Prostate gland (tissue), 2 donors: Measurements from ENCODE around the gene BABAM2. TPM values are rescaled to one million over a fixed set of nuclear protein-coding genes. Genes with fewer than 3 reads are reported as not detected.

Experiments used
- DNase-seq: peaks from one replicate; pipeline ENCODE4 v3.0.0-alpha.2; 2019; ENCODE audit warnings: low spot score
- H3K27ac ChIP-seq, 2 donors: fragments of 200-600 bp; sonication (generic); 2 replicates each; pipeline ENCODE4 v1.5.1; 2017 to 2019
- H3K27me3 ChIP-seq: fragments of 200-600 bp; sonication (generic); replicated peaks from 2 replicates; pipeline ENCODE4 v1.5.1; 2019; ENCODE audit not compliant: insufficient read depth
- H3K36me3 ChIP-seq, 2 donors: fragments of 200-600 bp; sonication (generic); 1 replicate in 1 of 2; 2 replicates in 1 of 2; pipeline versions ENCODE4 v1.5.1 to v1.8.1; 2017 to 2019
- H3K4me1 ChIP-seq: fragments of 200-600 bp; sonication (generic); replicated peaks from 2 replicates; pipeline ENCODE4 v1.5.1; 2019
- H3K4me3 ChIP-seq, 2 donors: fragments of 200-600 bp; sonication (generic); 2 replicates each; pipeline ENCODE4 v1.5.1; 2017 to 2019
- H3K9me3 ChIP-seq: fragments of 200-600 bp; sonication (generic); 2 replicates; pipeline ENCODE4 v1.5.1; 2017
- POLR2A ChIP-seq: fragments of 450-650 bp; IDR thresholded peaks from one replicate; pipeline ENCODE4 v1.6.1; 2016; ENCODE audit warnings: antibody characterized with exemption, mild to moderate bottlenecking
- POLR2AphosphoS5 ChIP-seq: sonication (generic); formaldehyde crosslinking; IDR thresholded peaks from one replicate; pipeline ENCODE4 v1.6.1; 2017; ENCODE audit warnings: antibody characterized with exemption
- WGBS: methylation state at CpG from one replicate; pipeline ENCODE4 v1.1.5; 2018; 5-methylcytosine and 5-hydroxymethylcytosine counted together
- intact Hi-C: fragments of 100-400 bp; cut with DNase I; formaldehyde crosslinking; loops from one replicate; pipeline ENCODE4 v1.14.2; 2022
- total RNA-seq, 2 donors: library from RNA; depleted of rRNA; stranded (reverse); fragments of >200 nt; gene quantifications; one replicate each; pipeline ENCODE4 v1.1.0, GENCODE V29; 2016
- TF ChIP-seq, protein P1 (sequence below), 4 experiments: fragments of 200-600 bp in 2 of 4; fragments of 450-650 bp in 2 of 4; sonication (generic) in 2 of 4; IDR thresholded peaks; 1 replicate in 3 of 4; 2 replicates in 1 of 4; pipeline ENCODE4 v1.5.1; 2016 to 2019; ENCODE audit warnings: antibody characterized with exemption in 4 of 4, mild to moderate bottlenecking in 2 of 4, moderate library complexity in 2 of 4

The BABAM2 gene
- total RNA-seq, 2 donors from 2014 or later: 35.8 to 37.3 TPM

DNA sequence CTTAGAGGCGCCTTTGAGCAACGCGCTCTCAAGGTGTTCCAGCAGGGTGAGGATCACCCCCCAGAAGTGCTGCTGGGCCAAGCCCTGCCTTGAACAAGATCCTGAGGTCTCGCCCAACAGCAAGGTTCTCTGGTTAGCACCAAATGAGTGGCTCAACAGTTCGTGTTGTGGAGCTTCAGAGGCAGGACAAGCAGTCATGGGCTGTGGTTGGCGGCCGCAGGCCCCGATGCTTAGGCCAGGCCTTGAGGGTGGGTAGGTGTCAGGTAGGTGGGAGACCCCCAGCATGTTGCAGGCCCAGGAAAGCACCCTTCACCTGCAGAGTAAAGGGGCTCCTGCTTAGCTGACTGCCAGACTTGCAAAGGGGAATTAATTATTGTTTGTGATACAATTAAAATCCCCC lies 431.9 kb downstream of the BABAM2 start:
- intact Hi-C loops: no loop called here
- DNase-seq: no peak
- no peaks in the 10 kb centered on the region for H3K9me3 ChIP-seq
- no peaks in the 10 kb centered on the region for H3K36me3 ChIP-seq
- H3K4me3 ChIP-seq: no peak overlapping the region
- H3K27ac ChIP-seq: no peak overlapping the region
- peaks cover 12% of the 10 kb centered on the region for H3K4me1 ChIP-seq
- no peak for TF ChIP-seq POLR2AphosphoS5
- TF ChIP-seq POLR2A: no peak
- TF ChIP-seq, protein P1, sequence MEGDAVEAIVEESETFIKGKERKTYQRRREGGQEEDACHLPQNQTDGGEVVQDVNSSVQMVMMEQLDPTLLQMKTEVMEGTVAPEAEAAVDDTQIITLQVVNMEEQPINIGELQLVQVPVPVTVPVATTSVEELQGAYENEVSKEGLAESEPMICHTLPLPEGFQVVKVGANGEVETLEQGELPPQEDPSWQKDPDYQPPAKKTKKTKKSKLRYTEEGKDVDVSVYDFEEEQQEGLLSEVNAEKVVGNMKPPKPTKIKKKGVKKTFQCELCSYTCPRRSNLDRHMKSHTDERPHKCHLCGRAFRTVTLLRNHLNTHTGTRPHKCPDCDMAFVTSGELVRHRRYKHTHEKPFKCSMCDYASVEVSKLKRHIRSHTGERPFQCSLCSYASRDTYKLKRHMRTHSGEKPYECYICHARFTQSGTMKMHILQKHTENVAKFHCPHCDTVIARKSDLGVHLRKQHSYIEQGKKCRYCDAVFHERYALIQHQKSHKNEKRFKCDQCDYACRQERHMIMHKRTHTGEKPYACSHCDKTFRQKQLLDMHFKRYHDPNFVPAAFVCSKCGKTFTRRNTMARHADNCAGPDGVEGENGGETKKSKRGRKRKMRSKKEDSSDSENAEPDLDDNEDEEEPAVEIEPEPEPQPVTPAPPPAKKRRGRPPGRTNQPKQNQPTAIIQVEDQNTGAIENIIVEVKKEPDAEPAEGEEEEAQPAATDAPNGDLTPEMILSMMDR (IDR thresholded peaks at IDR 0.05): no peak
- H3K27me3 ChIP-seq: no peaks in the 10 kb centered on the region
- 95% methylated on average over 8 of the region's 8 CpGs for WGBS

DNA sequence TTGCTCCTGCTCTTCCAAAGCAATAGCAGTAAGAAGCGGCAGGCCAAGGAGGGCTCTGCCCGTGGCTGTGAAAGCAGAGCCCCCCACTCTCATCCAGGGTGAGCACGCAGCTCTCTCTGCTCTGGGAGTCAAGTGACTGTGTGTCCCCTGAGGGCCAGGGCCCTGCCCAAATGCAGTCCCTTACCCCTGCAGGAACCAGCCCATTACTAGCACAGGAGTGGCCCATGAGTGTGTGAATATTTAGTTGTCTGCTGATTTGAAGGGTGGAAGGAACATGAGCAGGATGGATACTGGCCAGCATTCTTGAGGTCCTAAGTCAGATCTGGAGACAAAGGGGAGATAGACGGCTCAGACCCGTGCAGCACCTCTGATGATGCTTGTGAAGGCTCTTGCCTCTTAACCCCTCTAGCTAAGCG lies 432.5 kb downstream of the BABAM2 start:
- H3K4me3 ChIP-seq: no peak overlapping the region
- no peak for DNase-seq
- H3K36me3 ChIP-seq: no peaks in the 10 kb centered on the region
- H3K27ac ChIP-seq: no peak overlapping the region
- intact Hi-C loops: no loop called here
- H3K9me3 ChIP-seq: no peaks in the 10 kb centered on the region
- TF ChIP-seq, protein P1 (IDR thresholded peaks at IDR 0.05): no peak
- TF ChIP-seq POLR2A (no peak), POLR2AphosphoS5 (no peak)
- H3K27me3 ChIP-seq: no peaks in the 10 kb centered on the region
- 83% methylated on average over 6 of the region's 6 CpGs for whole genome bisulfite sequencing
- H3K4me1 ChIP-seq: peaks cover 12% of the 10 kb centered on the region

DNA sequence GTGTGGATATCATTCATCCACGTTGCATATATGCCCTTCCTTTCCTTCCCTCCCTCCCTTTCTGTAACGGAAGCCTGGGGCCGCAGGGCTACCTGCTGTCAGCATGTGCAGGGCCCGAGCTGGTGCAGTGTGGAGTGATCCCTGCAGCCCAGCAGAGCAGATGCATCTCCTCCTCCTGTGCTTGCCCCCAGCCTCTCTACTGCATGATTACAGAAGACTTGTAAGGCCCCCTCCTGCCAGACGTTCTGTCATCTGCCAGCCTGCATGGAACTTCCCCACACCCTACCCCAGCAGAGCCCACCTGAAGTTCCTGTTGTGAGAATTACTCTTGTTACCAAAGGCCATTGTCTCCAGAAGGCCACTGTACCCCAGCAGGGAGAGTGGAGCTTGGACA lies 434.6 kb downstream of the BABAM2 start:
- H3K4me1 ChIP-seq: no peaks in the 10 kb centered on the region
- H3K4me3 ChIP-seq: no peak overlapping the region
- no peaks in the 10 kb centered on the region for H3K36me3 ChIP-seq
- 85% methylated on average over 5 of the region's 5 CpGs for WGBS
- H3K27ac ChIP-seq: no peak overlapping the region
- intact Hi-C loops: no loop called here
- TF ChIP-seq POLR2AphosphoS5 (no peak), POLR2A (no peak)
- TF ChIP-seq, protein P1 (IDR thresholded peaks at IDR 0.05): no peak
- DNase-seq: no peak
- no peaks in the 10 kb centered on the region for H3K27me3 ChIP-seq
- H3K9me3 ChIP-seq: no peaks in the 10 kb centered on the region

DNA sequence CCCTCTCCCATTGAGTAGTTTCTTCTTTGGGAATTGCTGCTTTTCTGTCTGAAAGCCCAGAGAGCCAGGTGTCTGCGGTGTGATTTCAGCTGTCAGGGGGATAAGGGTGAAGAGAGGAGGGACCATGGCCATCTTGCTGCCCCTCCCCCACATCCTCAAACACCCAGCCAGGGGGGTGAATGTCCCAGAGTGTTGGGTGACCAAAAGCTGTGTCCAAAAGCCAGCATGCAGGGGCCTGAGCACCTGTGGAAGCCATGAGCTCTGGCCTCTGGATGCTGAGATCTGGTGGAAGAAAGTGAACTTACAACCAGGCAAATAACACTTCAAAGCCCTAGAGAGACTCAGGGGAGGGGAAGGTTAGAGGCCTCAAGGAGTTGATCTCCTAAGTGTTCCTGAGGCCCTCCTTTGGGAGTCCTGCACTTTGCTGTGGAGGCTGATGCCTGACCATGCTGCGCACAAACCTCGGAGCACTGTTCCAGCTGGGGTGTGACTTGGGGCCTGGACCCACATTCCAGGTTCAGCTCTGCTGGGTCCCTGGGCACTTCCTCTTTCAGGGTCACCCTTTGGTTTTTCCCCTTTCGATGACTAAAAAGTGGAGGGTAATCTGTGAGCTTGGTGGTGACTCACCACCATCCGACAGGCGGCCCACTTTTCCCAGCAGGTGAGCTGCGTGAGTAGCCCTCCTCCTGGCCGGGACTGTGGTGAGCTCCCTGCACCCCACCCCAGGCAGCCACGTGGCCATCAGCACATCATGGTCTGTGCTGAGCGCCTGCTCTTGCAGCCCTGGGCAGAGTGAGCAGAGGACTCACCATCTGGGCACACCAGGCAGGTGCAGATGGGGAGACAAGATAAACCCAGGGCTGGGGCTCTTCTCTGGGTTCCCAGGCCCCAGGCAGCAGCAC lies 435.3 kb downstream of the BABAM2 start:
- 79% methylated on average over 10 of the region's 10 CpGs for WGBS
- no peaks in the 10 kb centered on the region for H3K27me3 ChIP-seq
- no peak overlapping the region for H3K4me3 ChIP-seq
- no peak overlapping the region for H3K27ac ChIP-seq
- no peak for TF ChIP-seq POLR2AphosphoS5
- TF ChIP-seq, protein P1 (IDR thresholded peaks at IDR 0.05): no peak
- no peak for TF ChIP-seq POLR2A
- no peak for DNase-seq
- intact Hi-C loops: no loop called here
- no peaks in the 10 kb centered on the region for H3K9me3 ChIP-seq
- H3K36me3 ChIP-seq: no peaks in the 10 kb centered on the region
- H3K4me1 ChIP-seq: no peaks in the 10 kb centered on the region

DNA sequence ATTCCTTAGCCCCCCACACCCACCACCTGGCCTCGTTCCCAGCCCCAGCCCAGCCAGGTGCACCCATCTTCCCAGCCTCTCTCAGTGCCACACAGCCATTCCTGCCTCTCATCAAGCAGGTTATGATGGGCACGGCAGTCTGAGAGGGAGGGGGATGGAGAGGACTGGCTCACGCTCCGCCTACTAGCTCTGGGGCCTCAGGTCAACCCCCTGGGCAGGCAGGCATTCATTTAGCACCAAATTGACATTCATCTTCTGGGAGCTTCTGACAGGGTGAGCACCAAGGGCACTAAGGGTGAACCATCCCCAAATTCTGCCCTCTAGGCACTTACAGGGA lies 435.9 kb downstream of the BABAM2 start:
- Histone ChIP-seq H3K9me3 (no peaks in the 10 kb centered on the region), H3K36me3 (no peaks in the 10 kb centered on the region), H3K4me1 (no peaks in the 10 kb centered on the region), H3K27ac (no peak overlapping the region), H3K4me3 (no peak overlapping the region), H3K27me3 (no peaks in the 10 kb centered on the region)
- intact Hi-C loops: no loop called here
- no peak for DNase-seq
- WGBS: 81% methylated on average over 4 of the region's 4 CpGs
- TF ChIP-seq, protein P1 (IDR thresholded peaks at IDR 0.05): no peak
- TF ChIP-seq POLR2AphosphoS5 (no peak), POLR2A (no peak)
